CD4-positive, alpha-beta T cell treated with Interleukin-4 for 4 hours (primary cell): ENCODE measurements around the gene ZNF384.

ENCODE experiments used
- DNase-seq: peaks from one replicate; pipeline ENCODE4 v3.0.0-alpha.2; 2020

Gene ZNF384

DNA sequence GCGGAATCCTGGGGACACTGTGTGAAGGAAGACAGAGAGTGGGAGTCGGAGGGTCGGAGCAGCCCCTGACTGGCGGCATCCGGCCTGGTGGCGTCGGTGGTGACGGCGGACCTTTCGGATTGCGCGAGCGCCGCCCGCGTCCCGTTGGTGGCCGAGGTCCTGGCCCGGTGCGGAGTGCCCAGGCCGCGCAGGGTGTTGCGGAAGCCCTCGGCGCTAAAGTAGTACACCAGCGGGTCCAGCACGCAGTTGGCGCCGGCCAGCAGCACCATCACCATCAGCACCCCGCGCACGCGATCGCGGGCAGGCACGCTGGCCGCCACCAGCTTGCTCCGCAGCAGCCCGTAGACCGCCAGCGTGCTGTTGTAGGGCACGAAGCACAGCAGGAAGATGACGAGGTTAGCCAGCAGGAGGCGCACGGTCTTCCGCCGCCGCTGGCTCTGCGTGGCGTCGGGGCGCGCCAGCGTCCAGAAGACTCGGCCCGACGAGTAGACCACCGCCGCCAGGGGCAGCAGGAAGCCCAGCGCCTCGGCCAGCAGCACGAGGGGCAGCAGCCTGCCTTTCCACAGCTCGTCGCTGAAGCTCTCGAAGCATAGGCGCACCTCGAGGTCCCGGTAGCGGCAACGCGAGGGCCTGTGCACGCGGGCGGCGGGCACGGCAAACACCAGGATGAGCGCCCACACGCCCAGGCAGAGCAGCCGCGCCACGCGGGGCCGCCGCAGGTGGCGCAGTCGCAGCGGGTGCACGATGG, 68.9 kb downstream of the ZNF384 start:
- peak; percentile 35 for DNase-seq

DNA sequence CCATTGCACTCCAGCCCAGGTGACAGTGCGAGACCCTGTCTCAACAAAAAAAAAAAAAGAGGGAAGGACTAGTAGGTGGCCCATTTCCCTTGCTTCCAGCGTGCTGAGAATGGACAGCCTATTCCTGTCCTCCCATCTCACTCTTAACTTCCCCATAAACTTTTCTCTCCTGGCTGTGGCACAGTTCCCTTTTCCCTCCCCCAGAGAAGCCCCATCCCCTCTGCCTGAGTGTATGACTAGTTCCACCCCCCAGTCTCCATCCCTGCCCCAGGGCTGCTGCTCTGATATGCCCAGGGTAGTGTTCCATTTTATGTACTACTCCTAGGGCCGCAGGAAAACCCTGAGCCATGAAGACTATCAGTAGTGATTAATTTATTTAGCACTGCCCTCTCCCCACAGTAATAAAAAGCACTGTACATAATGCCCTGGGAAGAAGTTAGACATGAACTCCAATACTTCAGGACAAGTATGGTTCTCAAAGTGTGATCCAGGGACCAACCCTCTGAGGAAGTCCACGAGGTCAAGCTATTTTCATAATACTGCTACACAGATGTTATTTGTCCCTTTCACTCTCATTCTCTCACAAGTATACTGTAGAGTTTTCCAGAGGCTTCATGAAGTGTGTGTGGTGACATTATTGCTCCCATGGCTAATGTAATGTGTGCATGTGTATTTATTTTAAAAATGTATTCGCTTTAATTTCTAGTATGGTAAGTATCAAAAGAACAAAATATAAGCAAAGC, 70.5 kb downstream of the ZNF384 start:
- DNase-seq = no peak
